Neural progenitor cell (in vitro differentiated cells): Measurements from ENCODE around the gene PDLIM4.

Experiments
- CTCF ChIP-seq: fragments of 200-600 bp; sonication (generic); IDR thresholded peaks from 2 replicates; pipeline ENCODE4 v1.5.1; 2017; ENCODE audit warnings: antibody characterized with exemption, mild to moderate bottlenecking
- EZH2phosphoT487 ChIP-seq: fragments of 200-600 bp; sonication (generic); IDR thresholded peaks from 2 replicates; pipeline ENCODE4 v1.6.1; 2017; ENCODE audit warnings: antibody characterized with exemption

DNA sequence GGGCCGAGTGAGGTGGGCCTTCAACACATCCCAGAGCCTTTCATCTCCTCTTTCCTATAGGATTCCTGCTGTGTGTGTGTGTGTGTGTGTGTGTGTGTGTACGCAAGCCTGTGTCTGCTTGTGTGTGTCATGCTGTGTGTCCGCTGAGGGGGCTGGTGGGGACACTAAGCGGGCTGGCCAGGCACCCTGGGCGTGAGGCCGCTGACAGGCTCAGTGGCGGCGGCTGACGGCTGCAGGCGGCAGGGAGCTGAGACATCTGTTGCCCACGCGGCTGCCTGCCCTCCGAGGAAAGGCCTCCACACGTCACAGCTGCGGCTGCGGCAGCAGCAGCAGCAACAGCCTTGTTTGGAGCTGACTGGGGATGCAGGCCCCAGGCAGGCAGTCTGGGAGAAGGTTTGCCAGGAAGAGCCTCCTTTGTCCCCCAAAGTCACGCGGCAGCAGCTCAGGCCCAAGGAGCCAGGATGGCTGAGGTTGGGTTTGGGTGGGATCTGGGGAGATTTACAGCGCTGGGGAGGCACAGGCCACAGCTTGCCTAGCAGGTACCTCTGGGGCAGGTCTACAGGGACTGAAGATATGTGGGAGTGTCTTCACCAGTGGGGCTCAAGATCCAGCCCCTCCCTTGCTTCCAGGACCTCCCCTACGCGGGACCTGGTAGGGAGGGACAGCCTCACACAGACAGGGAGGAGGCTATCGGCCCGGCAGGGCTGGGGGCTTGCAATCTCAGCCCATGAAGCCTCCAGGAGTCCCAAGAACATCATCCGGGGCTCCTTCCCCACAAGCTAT is 1.8 kb downstream of the PDLIM4 start:
- TF ChIP-seq CTCF (no peak), EZH2phosphoT487 (no peak)
